Activated T-cell treated with anti-CD3 and anti-CD28 coated beads for 24 hours (primary cell): Measurements from ENCODE around the gene LRRC37A3.
A peak's percentile ranks its signal among the peaks of the same experiment; 100 is the strongest.
"Not testable (repeated sequence)": the region's sequence is repeated elsewhere in the genome, so short reads cannot be mapped to it uniquely, and the experiment has no call there.

Source experiments
- DNase-seq: peaks from one replicate; pipeline ENCODE4 v3.0.0-alpha.2; 2020; ENCODE audit warnings: low read depth

Gene LRRC37A3

DNA sequence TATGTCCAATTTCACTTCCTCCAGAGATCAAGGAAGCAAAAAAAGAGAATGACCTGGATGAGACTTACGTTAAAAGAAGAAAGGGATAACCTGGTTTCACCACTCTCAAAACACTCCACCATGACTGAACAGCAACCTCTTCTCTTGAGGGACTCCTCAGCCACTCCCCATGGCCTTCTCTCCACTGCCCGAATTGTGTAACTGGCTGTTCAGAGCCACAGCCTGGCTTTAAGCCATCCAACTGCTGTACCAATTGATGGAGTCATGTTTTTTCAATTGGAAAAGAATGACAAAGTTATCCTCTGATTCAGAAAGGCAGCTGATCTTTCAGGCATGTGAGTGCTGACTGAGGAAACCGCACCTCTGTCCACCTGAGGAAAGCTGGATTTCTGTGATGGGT, 85.2 kb downstream of the LRRC37A3 start:
- DNase-seq: not testable (repeated sequence)

- not testable (repeated sequence) for DNase-seq
Observed at GRCh38 chr17:64830631-64831040, 88.6 kb downstream of the LRRC37A3 start.

DNA sequence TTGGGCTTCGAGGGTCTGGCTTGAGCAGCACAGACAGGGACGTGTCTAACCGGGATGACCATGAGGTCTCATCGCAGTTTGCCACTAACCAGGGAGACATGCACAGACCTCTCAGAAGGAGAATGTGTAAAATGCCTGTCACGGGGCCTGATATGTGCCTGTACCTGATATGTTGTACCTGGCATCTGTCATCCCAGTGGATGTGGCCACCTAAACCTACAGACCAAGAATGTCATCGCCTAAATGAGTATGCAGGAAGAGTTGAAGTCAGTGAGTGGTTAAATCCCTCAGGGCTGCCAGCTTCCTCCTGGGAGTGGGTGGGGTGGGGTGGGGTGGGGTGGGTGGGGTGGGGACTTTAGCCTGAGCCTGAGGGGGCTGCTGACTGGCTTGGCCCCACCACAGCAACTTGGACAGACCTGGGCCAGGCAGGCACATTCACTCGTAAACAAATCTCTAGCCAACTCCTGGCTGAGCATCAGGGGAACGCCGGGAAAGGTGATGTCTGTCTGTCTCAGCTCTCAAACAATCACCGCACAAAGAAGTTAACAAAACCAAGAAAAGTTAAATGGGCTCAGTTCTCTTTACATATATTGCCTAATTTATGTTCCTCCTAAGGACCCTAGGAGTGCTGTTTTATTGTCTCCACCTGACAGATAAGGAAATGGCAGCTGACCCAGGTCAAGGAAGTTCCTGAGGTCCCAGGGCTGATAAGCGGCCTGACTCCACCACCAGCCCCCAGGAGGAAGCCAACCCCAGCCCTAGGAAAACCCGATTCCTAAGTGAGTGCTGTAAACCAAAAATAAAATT, 89.3 kb downstream of the LRRC37A3 start:
- DNase-seq: not testable (repeated sequence)

GRCh38 chr17:64829068-64829467, 90.2 kb downstream of the LRRC37A3 start:
- DNase-seq: not testable (repeated sequence)

DNA sequence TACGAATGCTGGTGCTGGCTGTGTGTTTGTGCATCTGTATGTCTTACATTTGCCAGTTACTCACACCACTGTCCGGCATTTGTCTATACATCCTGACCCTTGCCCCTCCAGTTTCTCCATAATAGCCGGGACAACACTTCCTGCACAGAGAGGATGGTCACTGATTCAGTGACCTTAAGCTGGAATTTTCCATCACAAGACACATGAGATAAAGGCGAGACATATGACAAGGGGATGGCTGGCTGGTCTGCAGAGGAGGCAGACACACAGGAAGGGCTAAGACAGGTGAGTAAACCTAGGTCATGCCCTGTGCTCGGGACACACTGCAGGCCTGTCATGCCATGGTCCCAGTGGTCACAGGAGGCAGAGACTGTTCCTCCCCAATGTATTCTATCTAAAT, 100.4 kb downstream of the LRRC37A3 start:
- DNase-seq: not testable (repeated sequence)

GRCh38 chr17:64815833-64816198, 103.5 kb downstream of the LRRC37A3 start:
- not testable (repeated sequence) for DNase-seq

DNA sequence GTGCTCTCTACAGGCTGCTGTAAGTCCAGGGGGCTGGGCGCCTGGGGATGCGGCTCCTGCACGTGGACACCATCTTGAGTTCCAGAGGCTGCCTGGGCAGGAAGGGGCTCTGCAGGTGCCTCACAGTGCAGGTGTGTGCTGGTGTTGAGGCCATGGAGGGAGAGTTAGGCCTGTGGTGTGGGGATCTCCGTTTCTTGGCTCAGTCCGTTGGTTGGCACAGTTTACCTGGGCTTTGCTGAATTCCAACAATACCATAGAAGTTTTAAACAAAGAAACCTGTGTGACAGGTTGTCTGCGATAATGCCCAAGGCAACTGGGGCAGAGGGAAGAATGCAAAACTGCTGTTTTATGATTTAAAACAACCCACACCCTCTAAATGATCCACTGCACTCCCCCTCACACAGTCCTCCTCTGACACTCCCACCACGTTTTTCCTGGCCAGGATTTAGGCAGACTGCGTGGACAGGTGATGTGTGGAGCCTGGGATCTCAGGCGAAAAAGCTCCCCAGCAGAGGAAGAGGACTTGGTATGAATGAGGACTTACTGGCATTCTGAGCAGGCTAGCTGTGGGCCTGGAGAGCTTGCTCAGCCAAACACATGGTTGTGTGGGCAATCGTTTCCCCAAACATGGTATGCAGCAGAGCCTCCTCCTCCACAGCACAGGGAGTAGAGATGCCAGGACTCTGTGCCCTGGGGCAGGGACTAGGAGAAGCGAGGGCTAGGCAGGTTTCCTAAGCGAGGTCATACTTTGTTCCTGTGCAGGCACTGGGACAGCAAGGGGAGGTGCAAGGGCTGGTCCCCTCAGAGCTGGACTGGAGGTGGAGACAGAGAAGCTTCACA, 104.1 kb downstream of the LRRC37A3 start:
- not testable (repeated sequence) for DNase-seq

DNA sequence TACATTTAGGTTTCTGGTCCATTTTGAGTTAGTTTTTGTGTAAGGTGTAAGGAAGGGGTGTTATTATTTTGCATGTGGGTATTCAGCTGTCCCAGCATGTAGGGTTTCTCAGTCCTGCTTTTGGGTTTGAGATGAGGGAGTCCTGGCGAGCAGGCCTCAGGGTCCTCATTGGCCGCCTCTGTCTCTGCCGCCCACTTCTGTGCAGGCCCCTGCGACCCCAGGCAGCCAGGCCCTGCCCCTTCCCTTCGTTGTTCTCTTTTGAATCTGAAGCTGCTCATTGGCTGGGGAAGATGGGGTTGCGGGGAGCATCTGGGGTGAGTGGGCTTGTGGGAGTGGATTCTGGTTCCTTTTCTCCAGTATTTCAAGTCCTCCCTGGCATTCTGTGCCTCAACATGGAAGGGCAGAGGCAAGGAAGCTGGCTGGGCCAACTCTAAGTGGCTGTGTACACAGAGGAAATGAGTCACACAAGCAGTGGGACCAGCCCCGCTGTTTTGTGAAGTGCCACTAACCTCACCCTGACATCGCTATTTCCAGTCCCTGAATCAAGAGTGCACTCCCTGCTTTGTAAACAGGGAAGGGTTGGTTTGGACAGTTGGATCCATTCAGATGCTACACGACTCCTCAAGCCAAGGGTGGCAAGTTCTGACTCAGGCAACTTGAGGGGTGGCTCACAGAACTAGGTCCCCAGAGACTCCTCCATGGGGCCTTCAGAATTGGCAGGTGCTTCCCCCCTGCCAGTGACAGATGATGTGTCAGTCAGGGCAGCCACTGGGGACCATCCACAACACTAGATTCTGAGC, 110.9 kb downstream of the LRRC37A3 start:
- peak; percentile 38 for DNase-seq
